Measurements from ENCODE around the gene ZNF501. TPM values are rescaled to one million over a fixed set of nuclear protein-coding genes. Genes with fewer than 3 reads are reported as not detected.

The ZNF501 gene
- polyA plus RNA-seq (2012; ENCODE audit: insufficient read depth, insufficient read length) = not detected

DNA sequence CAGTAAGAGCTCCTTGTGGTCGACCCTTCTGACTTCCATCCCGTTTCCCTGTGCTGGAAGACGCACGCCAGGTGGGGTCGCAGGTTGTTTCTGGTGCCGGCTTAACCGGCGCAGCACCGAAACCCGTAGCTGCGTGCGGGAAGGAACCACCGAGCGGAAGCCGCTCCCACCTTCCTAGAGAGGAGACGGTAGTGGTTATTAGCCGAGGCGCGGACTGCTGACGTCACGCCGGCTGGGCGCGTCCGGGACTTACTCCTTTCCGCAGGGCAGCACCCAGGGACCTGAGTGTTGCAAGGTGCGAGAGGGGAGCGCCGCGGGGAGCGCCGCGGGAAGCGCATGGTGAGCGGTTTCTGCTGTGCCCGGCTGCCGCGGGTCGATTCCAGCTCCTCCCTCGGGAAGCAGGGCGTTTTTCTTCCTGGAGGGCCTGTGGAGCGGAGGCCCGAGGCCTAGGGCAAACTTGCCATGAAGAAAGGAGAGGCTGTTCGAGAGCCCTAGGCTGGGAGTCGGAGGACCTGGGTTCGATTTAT, at the start of gene ZNF501:
TSS of gene ZNF501 (plus strand) at position 252 of the 527 bp plus-strand sequence. CDS start 4,787 bp downstream, outside the sequence.
- no peak within 1 kb of the TSS for H3K4me3 ChIP-seq (ENCODE audit: low read length)
- DNase-seq (ENCODE audit: low read depth, low spot score) = no peak

DNA sequence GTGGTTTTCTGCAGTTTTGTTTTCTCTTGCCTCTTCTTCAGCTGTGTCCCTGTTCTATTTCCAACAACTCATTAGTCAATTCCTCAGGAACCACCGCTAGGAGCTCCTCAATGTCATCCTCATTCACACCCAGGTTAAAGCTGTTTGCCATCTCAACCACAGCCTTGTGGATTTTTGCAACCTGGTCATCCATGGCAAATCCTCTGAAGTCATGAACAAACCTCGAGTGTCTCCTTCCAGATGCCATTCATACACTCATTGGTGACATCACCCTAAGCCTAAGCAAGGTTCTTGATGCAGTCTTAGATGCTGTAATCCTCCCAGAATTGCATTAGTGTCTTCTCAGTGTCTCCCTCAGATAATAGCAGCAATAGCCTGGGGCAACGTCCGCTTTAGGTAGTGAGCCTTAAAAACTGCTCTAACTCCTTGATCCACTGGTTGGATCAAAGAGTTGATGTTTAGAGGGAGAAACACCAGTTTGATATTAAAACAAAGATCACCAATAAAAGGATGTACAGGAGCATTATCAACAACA, 48.4 kb upstream of the ZNF501 start:
- no peak for DNase-seq (ENCODE audit: low read depth, low spot score)
- H3K4me3 ChIP-seq (ENCODE audit: low read length) = no peak overlapping the region

DNA sequence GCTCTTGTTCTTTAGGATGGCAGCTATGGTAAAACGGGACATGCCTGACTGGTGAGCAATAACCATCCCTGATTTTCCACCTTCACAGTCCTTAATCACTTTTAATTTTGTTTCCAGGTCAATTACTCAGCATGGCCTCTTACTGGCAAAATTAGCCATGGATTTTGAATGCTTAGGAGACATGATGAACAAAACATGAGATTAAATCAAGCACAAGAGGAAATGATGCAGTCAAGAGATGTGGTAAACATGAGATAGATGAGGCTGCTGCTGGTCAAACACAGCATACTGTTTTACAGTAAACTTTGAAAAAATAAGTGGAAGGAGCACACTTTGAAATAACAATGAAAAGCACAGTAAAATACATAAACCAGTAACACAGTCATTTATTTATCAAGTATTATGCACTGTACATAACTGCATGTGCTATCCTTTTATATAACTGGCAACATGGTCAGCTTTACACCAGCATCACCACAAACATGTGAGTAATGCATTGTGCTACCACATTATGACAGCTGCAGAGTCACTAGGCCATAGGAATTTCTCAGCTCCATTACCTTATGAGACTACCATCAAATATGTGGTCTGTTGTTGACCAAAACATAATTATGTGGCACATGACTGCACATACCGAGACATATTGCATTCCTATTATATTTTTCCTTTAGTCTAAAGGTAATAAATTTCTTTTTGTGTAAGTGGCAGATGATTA, 47.1 kb upstream of the ZNF501 start:
- no peak for DNase-seq (ENCODE audit: low read depth, low spot score)
- no peak overlapping the region for H3K4me3 ChIP-seq (ENCODE audit: low read length)

DNA sequence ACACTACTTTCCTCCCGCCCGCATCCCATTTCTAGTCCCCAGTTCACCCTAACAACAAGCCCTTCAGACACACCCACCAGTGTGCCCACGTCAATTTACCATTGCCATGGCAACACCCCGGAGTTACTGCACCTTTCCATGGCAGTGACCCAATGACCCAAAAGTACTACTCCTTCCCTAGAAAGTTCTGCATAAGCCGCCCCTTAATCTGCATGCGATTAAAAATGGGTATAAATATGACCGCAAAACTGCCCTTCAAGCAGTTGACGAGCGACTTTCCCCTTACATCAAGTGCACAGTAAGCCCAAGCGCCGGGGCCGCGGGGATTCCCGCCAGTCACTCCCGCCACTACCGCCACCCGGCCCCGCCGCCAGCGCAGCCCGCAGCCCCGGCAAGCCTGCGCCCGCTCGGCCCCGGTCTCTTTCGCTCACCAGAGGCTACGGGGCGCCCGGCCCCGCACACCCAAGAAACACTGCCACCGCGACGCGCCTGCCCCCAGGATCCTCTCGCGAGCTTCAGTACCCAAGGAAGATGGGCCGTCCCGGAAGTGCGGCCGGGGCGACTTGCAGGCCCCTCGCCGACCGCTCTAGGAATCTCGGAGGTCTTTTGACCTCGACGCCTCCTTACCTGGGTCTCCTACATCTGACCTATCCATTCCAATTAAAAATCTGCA, 44.2 kb upstream of the ZNF501 start:
- DNase-seq (ENCODE audit: low read depth, low spot score) = no peak
- no peak overlapping the region for H3K4me3 ChIP-seq (ENCODE audit: low read length)

DNA sequence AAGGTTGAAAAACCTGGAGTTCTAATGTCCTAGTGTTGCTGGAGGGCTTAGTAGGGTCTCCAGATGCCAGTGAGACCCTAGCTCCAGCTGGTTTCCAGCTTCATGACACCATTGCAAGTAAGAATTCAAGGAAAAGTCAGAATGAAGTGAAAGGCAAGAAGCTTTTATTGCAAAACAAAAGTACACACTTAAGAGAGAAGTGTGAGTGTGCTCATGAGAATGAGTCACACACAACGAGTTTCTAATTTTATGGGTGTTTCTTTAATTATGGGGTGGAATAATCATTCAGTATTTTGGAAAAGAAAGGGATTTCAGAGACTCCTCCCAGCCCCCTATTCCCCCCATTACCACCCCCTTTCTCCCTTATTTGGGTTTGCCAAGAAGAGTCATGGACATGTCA, 41.5 kb upstream of the ZNF501 start:
- no peak overlapping the region for H3K4me3 ChIP-seq (ENCODE audit: low read length)
- DNase-seq (ENCODE audit: low read depth, low spot score) = no peak

DNA sequence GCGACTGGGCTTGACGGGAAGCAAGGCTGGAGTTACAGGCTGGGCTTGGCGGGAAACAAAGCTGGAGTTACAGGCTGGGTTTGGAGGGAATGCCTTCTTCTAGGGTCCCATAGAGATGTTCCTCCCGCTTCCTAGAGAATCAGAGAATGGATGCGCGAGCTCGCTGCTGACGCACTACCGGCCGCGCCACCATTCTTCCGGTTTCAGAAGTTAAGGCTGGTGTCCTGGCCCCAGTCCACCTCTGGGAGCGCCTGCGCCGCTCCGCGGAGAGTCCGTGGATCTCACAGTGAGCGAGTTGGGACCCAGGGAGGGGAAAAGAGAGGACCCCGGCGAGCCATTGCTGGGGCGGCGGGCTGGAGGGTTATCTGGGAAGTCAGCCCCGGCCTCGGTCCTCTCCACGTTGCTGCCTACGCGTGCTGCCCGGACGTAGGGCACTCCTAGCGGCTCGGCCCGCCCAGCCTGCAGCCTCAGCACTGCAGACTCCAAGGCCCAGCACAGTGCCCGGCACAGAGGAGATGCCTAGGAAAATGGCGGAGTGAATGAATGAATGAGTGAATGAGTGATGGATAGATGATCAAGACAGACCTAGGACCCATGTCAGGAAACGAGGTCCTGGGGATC, 16.9 kb upstream of the ZNF501 start, which contains the start of gene ZNF502:
TSS of gene ZNF502 (plus strand) at position 206 of the 621 bp plus-strand sequence. CDS start 7,602 bp downstream, outside the sequence.
- H3K4me3 ChIP-seq (ENCODE audit: low read length) = no peak within 1 kb of the TSS
- DNase-seq (ENCODE audit: low read depth, low spot score) = no peak

DNA sequence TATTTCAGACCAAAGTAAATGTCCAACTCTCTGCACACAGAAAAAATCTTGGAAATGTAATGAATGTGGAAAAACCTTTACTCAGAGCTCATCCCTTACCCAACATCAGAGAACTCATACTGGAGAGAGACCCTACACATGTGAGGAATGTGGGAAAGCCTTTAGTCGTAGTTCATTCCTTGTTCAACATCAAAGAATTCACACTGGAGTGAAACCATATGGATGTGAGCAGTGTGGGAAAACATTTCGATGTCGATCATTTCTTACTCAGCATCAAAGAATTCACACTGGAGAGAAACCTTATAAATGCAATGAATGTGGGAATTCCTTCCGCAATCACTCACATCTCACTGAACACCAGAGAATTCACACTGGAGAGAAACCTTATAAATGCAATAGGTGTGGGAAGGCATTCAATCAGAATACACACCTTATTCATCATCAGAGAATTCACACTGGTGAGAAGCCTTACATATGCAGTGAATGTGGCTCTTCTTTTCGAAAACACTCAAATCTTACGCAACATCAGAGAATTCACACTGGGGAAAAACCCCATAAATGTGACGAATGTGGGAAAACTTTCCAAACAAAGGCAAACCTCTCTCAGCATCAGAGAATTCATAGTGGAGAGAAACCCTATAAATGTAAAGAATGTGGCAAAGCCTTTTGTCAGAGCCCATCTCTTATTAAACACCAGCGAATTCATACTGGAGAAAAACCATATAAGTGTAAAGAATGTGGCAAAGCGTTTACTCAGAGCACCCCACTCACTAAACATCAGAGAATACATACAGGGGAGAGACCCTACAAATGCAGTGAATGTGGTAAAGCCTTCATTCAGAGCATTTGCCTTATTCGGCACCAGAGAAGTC, 8.0 kb upstream of the ZNF501 start:
- DNase-seq (ENCODE audit: low read depth, low spot score) = no peak
- no peak overlapping the region for H3K4me3 ChIP-seq (ENCODE audit: low read length)

GRCh38 chr3:44722103-44722401, 7.4 kb upstream of the ZNF501 start:
- H3K4me3 ChIP-seq (ENCODE audit: low read length) = no peak overlapping the region
- no peak for DNase-seq (ENCODE audit: low read depth, low spot score)

GRCh38 chr3:44734646-44735168, 5.3 kb downstream of the ZNF501 start:
- H3K4me3 ChIP-seq (ENCODE audit: low read length) = no peak overlapping the region
- no peak for DNase-seq (ENCODE audit: low read depth, low spot score)

- no peak for DNase-seq (ENCODE audit: low read depth, low spot score)
- H3K4me3 ChIP-seq (ENCODE audit: low read length) = peak overlapping the region; percentile 89
Measured at GRCh38 chr3:44761101-44761423, 31.6 kb downstream of the ZNF501 start.

GRCh38 chr3:44761424-44762169, 32.2 kb downstream of the ZNF501 start, which contains the start of the genes KIAA1143 and KIF15:
KIAA1143 (minus strand) TSS chr3:44761619; CDS start chr3:44761602, 17 bp downstream.
KIF15 (plus strand) TSS chr3:44761794; CDS start chr3:44761866, 72 bp downstream.
- peak; percentile 96 for DNase-seq (ENCODE audit: low read depth, low spot score)
- peak within 1 kb of the TSS; percentile 89 for H3K4me3 ChIP-seq (ENCODE audit: low read length)

DNA sequence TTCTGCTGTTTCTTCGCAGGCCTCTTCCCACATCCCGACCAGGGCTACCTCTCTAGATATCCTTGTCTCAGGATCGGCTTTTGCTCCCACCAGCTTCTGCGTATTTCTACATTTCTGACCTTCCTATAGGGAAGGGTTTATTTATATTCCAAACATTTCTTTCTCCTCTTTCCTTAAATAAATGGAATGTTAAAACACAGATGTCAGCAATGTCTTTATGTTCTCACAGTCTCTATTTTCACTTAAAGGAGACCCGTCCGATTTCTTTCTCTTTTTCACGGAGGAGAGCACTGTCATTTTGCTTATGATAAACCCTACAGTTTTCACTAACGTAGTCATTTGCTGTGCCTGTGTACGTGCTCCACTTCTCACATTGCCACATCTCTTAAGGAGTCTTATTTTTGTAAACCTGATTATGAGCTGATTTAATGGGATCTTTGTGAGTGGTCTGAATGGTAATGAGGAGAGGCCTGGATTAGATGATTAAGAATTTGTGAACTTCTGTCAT, 32.8 kb downstream of the ZNF501 start:
- no peak for DNase-seq (ENCODE audit: low read depth, low spot score)
- H3K4me3 ChIP-seq (ENCODE audit: low read length) = peak overlapping the region; percentile 89

DNA sequence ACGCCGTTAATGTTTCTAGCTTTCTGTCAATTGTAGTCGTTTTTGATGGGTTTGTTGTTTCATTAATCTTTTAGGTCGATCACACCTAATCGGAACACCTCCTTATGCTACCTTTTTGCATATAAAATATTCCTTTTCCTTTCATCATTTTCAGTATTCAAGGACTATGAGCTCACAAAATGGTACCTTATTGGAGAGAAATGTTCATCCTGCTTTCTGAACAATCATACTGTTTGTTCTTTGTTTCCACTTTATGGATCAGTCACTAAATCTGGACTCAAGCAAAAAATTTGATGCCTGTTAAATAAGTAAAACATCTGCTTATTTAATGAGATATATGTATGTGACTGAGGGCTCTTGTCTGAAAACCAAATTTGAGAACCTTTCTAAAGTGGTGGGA, 33.3 kb downstream of the ZNF501 start:
- peak overlapping the region; percentile 89 for H3K4me3 ChIP-seq (ENCODE audit: low read length)
- no peak for DNase-seq (ENCODE audit: low read depth, low spot score)

GRCh38 chr3:44764248-44764647, 34.8 kb downstream of the ZNF501 start:
- no peak for DNase-seq (ENCODE audit: low read depth, low spot score)

DNA sequence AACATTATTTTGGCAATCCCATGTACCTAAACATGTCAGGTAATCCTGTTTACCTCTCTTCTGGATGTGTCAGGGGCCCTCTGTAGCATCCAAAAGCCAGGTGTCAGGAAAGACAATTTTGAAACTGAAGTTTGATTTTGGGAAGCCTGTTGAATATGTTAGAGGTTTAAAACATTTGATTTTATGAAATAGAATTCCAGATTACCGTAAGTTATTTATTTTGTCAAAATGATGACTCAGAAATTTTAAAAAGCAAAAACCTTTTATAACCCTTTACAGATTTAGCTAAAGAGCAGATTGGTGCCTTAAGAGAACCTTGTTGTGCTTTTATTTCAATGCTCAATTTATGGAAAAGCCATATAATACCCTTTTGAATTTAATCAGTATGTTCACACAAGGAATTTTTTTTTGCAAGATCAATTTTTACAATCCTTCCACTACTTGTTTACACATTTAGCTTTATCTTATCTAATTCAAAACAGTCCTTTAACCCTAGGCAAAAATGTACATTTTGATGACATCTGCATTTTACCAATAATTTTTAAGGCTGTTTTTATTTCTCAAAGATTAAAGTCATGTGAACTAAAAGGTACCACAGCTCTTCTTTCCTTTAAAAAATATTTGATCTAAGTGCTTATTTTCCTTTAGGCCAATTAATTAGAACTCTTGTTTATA, 42.1 kb downstream of the ZNF501 start:
- no peak overlapping the region for H3K4me3 ChIP-seq (ENCODE audit: low read length)
- no peak for DNase-seq (ENCODE audit: low read depth, low spot score)

More at GRCh38 chr3:44764248-44764647, 34.8 kb downstream of the ZNF501 start:
- H3K4me3 ChIP-seq (ENCODE audit: low read length) = no peak overlapping the region

DNA sequence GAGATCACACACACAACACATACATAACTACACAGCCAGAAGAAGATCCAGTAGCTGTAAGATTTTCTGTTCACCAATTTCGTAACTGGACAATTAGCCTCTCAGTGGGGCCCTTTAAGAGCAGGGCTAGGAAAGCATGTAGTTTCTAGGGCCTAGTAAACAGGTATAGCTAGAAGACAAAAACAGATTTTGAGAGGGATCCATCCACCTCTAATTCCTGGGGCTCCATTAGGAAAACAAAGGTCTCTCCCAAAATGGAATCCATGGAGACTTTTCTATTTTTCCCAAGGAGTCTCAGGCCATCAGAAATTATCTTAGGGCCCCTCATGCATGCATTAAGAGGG, 42.6 kb downstream of the ZNF501 start:
- no peak overlapping the region for H3K4me3 ChIP-seq (ENCODE audit: low read length)
- DNase-seq (ENCODE audit: low read depth, low spot score) = no peak

DNA sequence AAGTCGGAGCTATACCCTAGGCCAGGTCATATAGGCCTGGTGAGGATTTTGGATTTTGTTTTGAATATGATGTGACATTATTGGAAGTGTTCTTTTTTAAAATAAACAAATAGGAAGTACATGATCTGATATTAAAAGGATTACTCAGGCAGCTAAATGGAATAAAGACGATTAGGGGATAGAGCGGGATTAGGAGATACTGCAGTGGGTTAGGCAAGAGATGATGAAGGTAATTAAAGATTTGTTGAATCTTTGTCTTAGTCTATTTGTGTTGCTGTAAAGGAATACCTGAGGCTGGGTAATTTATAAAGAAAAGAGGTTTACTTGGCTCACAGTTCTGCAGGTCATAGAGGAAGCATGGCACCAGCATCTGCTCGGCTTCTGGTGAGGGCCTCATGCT, 53.5 kb downstream of the ZNF501 start:
- DNase-seq (ENCODE audit: low read depth, low spot score) = no peak
- no peak overlapping the region for H3K4me3 ChIP-seq (ENCODE audit: low read length)

Measured in Jurkat, Clone E6-1 (cell line).